Keratinocyte (primary cell): Measurements from ENCODE around the gene MOSMO. TPM values are rescaled to one million over a fixed set of nuclear protein-coding genes. Genes with fewer than 3 reads are reported as not detected.

ENCODE experiments used
- DNase-seq: peaks from one replicate; pipeline ENCODE4 v3.0.0-alpha.2; 2011; ENCODE audit warnings: low read depth, missing footprints, low spot score
- FAIRE-seq: peaks from 2 replicates; lab custom pipeline; 2011; peaks lifted over from hg19 to GRCh38; lab: Jason Lieb, UNC
- H2AFZ ChIP-seq: 2 replicates; pipeline ENCODE4 v1.6.0; 2012; ENCODE audit warnings: low read length, control low read depth, inconsistent platforms; ENCODE audit not compliant: control insufficient read depth
- H3K27ac ChIP-seq: 2 replicates; pipeline ENCODE4 v1.5.1; 2011; ENCODE audit warnings: low read length; ENCODE audit not compliant: control insufficient read depth, insufficient read depth
- H3K27me3 ChIP-seq: 3 replicates; pipeline ENCODE4 v1.6.0; 2011; ENCODE audit warnings: low read length; ENCODE audit not compliant: control insufficient read depth, insufficient read depth; ENCODE audit errors: extremely low read depth
- H3K36me3 ChIP-seq, 2 experiments: 2 replicates in 1 of 2; 3 replicates in 1 of 2; pipeline ENCODE4 v1.5.1; 2011; ENCODE audit warnings: low read length in 2 of 2, mild to moderate bottlenecking in 1 of 2; ENCODE audit not compliant: control insufficient read depth in 2 of 2, insufficient read depth in 2 of 2; ENCODE audit errors: extremely low read depth in 1 of 2
- H3K4me1 ChIP-seq: 3 replicates; pipeline ENCODE4 v1.5.1; 2011; ENCODE audit warnings: low read length; ENCODE audit not compliant: control insufficient read depth, insufficient read depth; ENCODE audit errors: extremely low read depth
- H3K4me2 ChIP-seq: 3 replicates; pipeline ENCODE4 v1.6.0; 2011; ENCODE audit warnings: low read depth, low read length; ENCODE audit not compliant: control insufficient read depth, insufficient read depth; ENCODE audit errors: extremely low read depth
- H3K4me3 ChIP-seq, 3 experiments: fragments of 200-600 bp in 1 of 3; sonication (generic) in 1 of 3; 2 replicates in 2 of 3; 3 replicates in 1 of 3; pipeline ENCODE4 v1.5.1; 2011 to 2016; ENCODE audit warnings: low read length in 3 of 3, mild to moderate bottlenecking in 3 of 3, control low read depth in 2 of 3, inconsistent platforms in 1 of 3, low read depth in 1 of 3, mixed read lengths in 1 of 3, mixed run types in 1 of 3, moderate library complexity in 1 of 3; ENCODE audit not compliant: control insufficient read depth in 2 of 3, insufficient read depth in 2 of 3; ENCODE audit errors: extremely low read depth in 1 of 3
- H3K79me2 ChIP-seq: 2 replicates; pipeline ENCODE4 v1.6.0; 2012; ENCODE audit warnings: low read length; ENCODE audit not compliant: control insufficient read depth, insufficient read depth
- H3K9ac ChIP-seq: 3 replicates; pipeline ENCODE4 v1.6.0; 2011; ENCODE audit warnings: low read length; ENCODE audit not compliant: control insufficient read depth, insufficient read depth; ENCODE audit errors: extremely low read depth
- H3K9me1 ChIP-seq: 3 replicates; pipeline ENCODE4 v1.6.0; 2011; ENCODE audit warnings: low read length; ENCODE audit not compliant: control insufficient read depth, insufficient read depth; ENCODE audit errors: extremely low read depth
- H3K9me3 ChIP-seq: 2 replicates; pipeline ENCODE4 v1.5.1; 2012; ENCODE audit warnings: low read depth, low read length; ENCODE audit not compliant: control insufficient read depth
- H4K20me1 ChIP-seq: 3 replicates; pipeline ENCODE4 v1.6.0; 2011; ENCODE audit warnings: low read length; ENCODE audit not compliant: control insufficient read depth, insufficient read depth; ENCODE audit errors: extremely low read depth
- CTCF ChIP-seq, 3 experiments: IDR thresholded peaks in 1 of 3; conservative IDR thresholded peaks in 1 of 3; optimal IDR thresholded peaks in 1 of 3; 2 replicates in 2 of 3; 3 replicates in 1 of 3; pipeline versions ENCODE3 to v1.5.1; 2011; ENCODE audit warnings: low read length in 3 of 3, mild to moderate bottlenecking in 3 of 3, moderate library complexity in 2 of 3, control low read depth in 1 of 3, inconsistent platforms in 1 of 3; ENCODE audit not compliant: insufficient read depth in 2 of 3; ENCODE audit errors: extremely low read depth in 1 of 3
- EZH2 ChIP-seq: IDR thresholded peaks from one replicate; pipeline ENCODE4 v1.6.1; 2012; ENCODE audit warnings: inconsistent platforms, mild to moderate bottlenecking, low read length, moderate library complexity
- dilution Hi-C: fragments of 300-500 bp; cut with MboI; formaldehyde crosslinking; loops from one replicate; pipeline ENCODE4 v1.7.0; 2020; ENCODE audit warnings: low sequenced_read_pairs; ENCODE audit not compliant: extremely low pct_ligation_motif_present
- polyA plus RNA-seq, 5 experiments: library from polyadenylated mRNA; depleted of rRNA in 3 of 5; stranded (reverse) in 3 of 5; stranded (forward) in 1 of 5; unstranded in 1 of 5; fragments of >200 nt; gene quantifications; 1 replicate in 1 of 5; 2 replicates in 3 of 5; 3 replicates in 1 of 5; pipeline versions ENCODE4 v1.2.1 to v1.2.3, GENCODE V29; 2011 to 2012; ENCODE audit warnings: missing spikeins in 2 of 5, low read depth in 1 of 5, low replicate concordance in 1 of 5

The MOSMO gene
- polyA plus RNA-seq, 1 donor (not counting 4 experiments of a cell fraction or from before 2014, with no cell fraction given): 26.2 TPM

GRCh38 chr16:22120440-22120839, 112.5 kb downstream of the MOSMO start:
- no peaks in the 10 kb centered on the region for H3K36me3 ChIP-seq
- no peaks in the 10 kb centered on the region for H3K9me1 ChIP-seq
- no peak for DNase-seq
- H3K4me3 ChIP-seq: no peak overlapping the region
- TF ChIP-seq CTCF (optimal IDR thresholded peaks at IDR 0.05 in 1 of 3, IDR thresholded peaks at IDR 0.05 in 1 of 3, conservative IDR thresholded peaks at IDR 0.05 in 1 of 3; ENCODE audit: extremely low read depth in 1 of 3, insufficient read depth in 2 of 3, low read length in 3 of 3): no peak
- TF ChIP-seq EZH2: no peak
- FAIRE-seq: no peak
- no peak overlapping the region for H3K27ac ChIP-seq
- no peak overlapping the region for H2AFZ ChIP-seq
- dilution Hi-C loops: no loop called here
- H3K9me3 ChIP-seq: no peaks in the 10 kb centered on the region
- no peak overlapping the region for H3K9ac ChIP-seq
- no peaks in the 10 kb centered on the region for H4K20me1 ChIP-seq
- no peaks in the 10 kb centered on the region for H3K79me2 ChIP-seq
- H3K4me1 ChIP-seq: peaks cover 2% of the 10 kb centered on the region
- H3K4me2 ChIP-seq: no peak overlapping the region
- peaks cover 4% of the 10 kb centered on the region for H3K27me3 ChIP-seq

- H3K27me3 ChIP-seq: peaks cover 4% of the 10 kb centered on the region
- H3K9me3 ChIP-seq: no peaks in the 10 kb centered on the region
- TF ChIP-seq CTCF (optimal IDR thresholded peaks at IDR 0.05 in 1 of 3, IDR thresholded peaks at IDR 0.05 in 1 of 3, conservative IDR thresholded peaks at IDR 0.05 in 1 of 3; ENCODE audit: extremely low read depth in 1 of 3, insufficient read depth in 2 of 3, low read length in 3 of 3) (no peak), EZH2 (no peak)
- H3K79me2 ChIP-seq: no peaks in the 10 kb centered on the region
- H3K4me2 ChIP-seq: no peak overlapping the region
- DNase-seq: no peak
- H3K9me1 ChIP-seq: no peaks in the 10 kb centered on the region
- no peak for FAIRE-seq
- no peaks in the 10 kb centered on the region for H3K36me3 ChIP-seq
- H4K20me1 ChIP-seq: no peaks in the 10 kb centered on the region
- H3K4me1 ChIP-seq: peaks cover 2% of the 10 kb centered on the region
- H3K9ac ChIP-seq: no peak overlapping the region
- no peak overlapping the region for H3K4me3 ChIP-seq
- H3K27ac ChIP-seq: no peak overlapping the region
- H2AFZ ChIP-seq: no peak overlapping the region
- dilution Hi-C loops: no loop called here
Measured at GRCh38 chr16:22122239-22122638, 114.3 kb downstream of the MOSMO start.
